ENCODE data around the gene RXFP4. TPM values are rescaled to one million over a fixed set of nuclear protein-coding genes. Genes with fewer than 3 reads are reported as not detected.

Gene RXFP4
- total and polyA plus RNA-seq, 4 donors, result not detected

DNA sequence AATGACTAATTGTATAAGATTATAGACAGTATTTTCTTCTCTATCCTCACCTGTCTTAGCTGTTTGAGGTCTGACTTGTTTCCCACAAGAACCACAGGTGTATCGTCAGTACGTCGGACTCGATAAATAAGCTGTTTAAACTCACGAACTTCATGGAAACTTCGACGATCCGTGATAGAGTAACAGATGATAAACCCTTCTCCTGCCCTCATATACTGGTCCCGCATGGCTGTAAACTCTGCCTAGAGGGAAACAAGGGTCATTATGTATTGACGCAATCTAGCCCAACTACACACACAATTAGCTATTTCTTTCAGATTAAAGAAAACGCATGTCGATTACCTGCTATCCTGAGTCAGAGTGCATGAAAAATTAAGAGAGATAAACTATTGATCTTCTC, 37.2 kb upstream of the RXFP4 start:
- Histone ChIP-seq H3K36me3 (ENCODE audit: control insufficient read depth, insufficient read depth, low read length) (peaks cover 66% of the 10 kb centered on the region), H3K4me1 (ENCODE audit: control insufficient read depth, insufficient read depth, low read length) (no peaks in the 10 kb centered on the region), H3K27ac (ENCODE audit: low read depth, low read length) (no peak overlapping the region), H3K9me3 (ENCODE audit: control insufficient read depth, insufficient read depth, low read length) (no peaks in the 10 kb centered on the region), H3K4me3 (ENCODE audit: low read depth, low read length) (no peak overlapping the region), H3K27me3 (ENCODE audit: control insufficient read depth, insufficient read depth, low read length) (no peaks in the 10 kb centered on the region)
- WGBS (ENCODE audit: insufficient coverage), result 98% methylated on average over 8 of the region's 12 CpGs
- no peak for DNase-seq (ENCODE audit: low read depth in 4 of 6, low spot score in 6 of 6)

DNA sequence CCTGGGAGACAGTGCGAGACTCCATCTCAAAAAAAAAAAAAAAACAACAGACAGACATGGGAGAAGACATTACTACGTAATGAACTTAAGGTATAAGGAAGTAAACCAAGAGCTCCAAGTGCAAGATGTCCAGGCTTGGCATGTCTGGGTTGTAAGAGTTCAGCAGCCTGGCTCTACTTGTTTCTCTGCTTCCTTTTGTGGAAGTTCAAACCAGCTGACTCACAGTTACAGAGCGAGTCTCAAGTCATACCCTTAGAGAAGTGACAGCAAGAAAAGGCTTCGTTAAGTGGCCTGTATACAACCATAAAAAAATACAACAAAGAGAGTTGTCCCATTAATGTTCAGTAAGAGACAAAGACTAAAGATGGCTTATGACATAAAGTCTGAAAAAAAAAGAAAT, 31.5 kb upstream of the RXFP4 start:
- WGBS (ENCODE audit: insufficient coverage), result 67% methylated on average over 1 of the region's 4 CpGs
- H3K27ac ChIP-seq (ENCODE audit: low read depth, low read length), result no peak overlapping the region
- H3K4me3 ChIP-seq (ENCODE audit: low read depth, low read length), result no peak overlapping the region
- H3K9me3 ChIP-seq (ENCODE audit: control insufficient read depth, insufficient read depth, low read length), result no peaks in the 10 kb centered on the region
- peak in 1 of 6 donors; percentile 14 for DNase-seq (ENCODE audit: low read depth in 4 of 6, low spot score in 6 of 6)
- no peaks in the 10 kb centered on the region for H3K4me1 ChIP-seq (ENCODE audit: control insufficient read depth, insufficient read depth, low read length)
- no peaks in the 10 kb centered on the region for H3K27me3 ChIP-seq (ENCODE audit: control insufficient read depth, insufficient read depth, low read length)
- H3K36me3 ChIP-seq (ENCODE audit: control insufficient read depth, insufficient read depth, low read length), result peaks cover 46% of the 10 kb centered on the region

DNA sequence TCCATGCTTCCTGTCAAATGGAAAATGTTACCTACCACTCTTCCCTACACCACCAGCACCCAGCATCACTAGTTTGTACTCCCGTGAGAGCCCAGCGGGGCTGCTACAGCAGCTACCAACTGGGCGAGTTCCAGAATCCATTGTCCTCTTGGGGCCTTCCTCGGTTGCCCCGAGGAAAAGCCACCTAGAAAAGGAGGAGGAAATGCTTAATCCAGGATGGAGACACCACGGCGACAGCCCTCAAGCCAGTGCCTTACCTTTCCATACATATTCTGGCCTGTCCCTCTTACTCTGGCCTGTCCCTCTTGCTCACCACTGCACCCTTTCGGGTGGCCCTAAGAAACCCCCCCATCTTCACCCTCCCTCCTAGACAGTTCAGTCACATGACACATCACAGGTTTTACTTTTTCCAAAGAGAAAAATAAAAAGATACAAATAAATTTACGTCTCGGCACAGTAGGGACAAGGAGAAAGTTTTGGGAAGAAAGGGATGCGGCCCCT, 30.8 kb upstream of the RXFP4 start:
- no peaks in the 10 kb centered on the region for H3K9me3 ChIP-seq (ENCODE audit: control insufficient read depth, insufficient read depth, low read length)
- 0% methylated on average over 6 of the region's 11 CpGs for WGBS (ENCODE audit: insufficient coverage)
- peak overlapping the region; percentile 62 for H3K4me3 ChIP-seq (ENCODE audit: low read depth, low read length)
- H3K4me1 ChIP-seq (ENCODE audit: control insufficient read depth, insufficient read depth, low read length), result no peaks in the 10 kb centered on the region
- DNase-seq (ENCODE audit: low read depth in 4 of 6, low spot score in 6 of 6), result peak in 3 of 6 donors; percentile 25 to 67 (median 65)
- peaks cover 49% of the 10 kb centered on the region for H3K36me3 ChIP-seq (ENCODE audit: control insufficient read depth, insufficient read depth, low read length)
- H3K27me3 ChIP-seq (ENCODE audit: control insufficient read depth, insufficient read depth, low read length), result no peaks in the 10 kb centered on the region
- H3K27ac ChIP-seq (ENCODE audit: low read depth, low read length), result peak overlapping the region; percentile 87

DNA sequence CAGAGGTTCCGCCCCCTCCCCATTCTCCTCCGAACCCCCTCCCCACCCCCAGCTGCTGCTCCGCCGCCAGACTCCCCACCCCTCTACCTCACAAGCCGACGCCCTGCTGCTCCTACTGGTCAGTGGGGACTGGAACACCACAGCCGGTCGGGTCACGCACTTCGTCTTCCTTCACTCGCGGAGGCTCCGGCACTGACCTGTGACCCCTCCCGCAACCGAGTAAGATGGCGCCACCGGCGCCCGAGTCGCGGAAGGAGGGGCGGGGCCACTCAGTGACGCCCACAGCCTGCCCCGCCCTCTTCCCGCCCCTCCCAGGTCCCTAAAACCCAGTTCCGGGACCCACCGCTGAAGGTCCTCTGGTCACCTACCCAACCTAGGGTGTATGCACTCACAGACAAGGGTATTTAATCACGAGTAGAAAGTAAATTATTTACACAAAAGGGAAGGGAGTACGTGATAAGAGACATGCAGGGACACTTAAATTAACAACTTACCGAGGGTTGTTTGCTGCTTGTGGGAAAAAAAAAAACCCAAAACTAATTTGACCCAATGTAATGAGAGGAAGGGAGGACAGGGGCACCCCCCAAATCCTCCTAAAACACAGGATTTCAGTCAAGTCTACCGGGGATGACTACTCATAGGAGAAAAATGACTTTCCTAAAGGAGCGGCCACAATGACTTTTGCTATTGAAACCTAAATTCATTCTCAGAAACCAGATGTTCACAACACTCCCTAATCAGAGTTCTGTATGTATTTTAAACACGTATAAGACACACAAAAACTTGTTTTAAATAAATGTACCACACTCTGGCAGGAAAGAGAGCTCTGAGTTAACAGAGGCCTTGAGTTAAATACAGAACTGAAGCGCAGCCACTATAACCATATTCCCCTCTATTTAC, 30.0 kb upstream of the RXFP4 start, which contains the start of gene RIT1:
RIT1 (minus strand) TSS at position 194 of the 900 bp plus-strand sequence. CDS start 588 bp downstream, outside the sequence.
- DNase-seq (ENCODE audit: low read depth in 4 of 6, low spot score in 6 of 6), result peak; percentile 63 to 94 (median 70)
- H3K4me3 ChIP-seq (ENCODE audit: low read depth, low read length), result peak within 1 kb of the TSS; percentile 62
- H3K4me1 ChIP-seq (ENCODE audit: control insufficient read depth, insufficient read depth, low read length), result no peaks in the 10 kb centered on the region
- H3K36me3 ChIP-seq (ENCODE audit: control insufficient read depth, insufficient read depth, low read length), result peaks cover 50% of the 10 kb centered on the region
- 7% methylated on average over 22 of the region's 34 CpGs for WGBS (ENCODE audit: insufficient coverage)
- H3K27me3 ChIP-seq (ENCODE audit: control insufficient read depth, insufficient read depth, low read length), result no peaks in the 10 kb centered on the region
- peak within 1 kb of the TSS; percentile 87 for H3K27ac ChIP-seq (ENCODE audit: low read depth, low read length)
- no peaks in the 10 kb centered on the region for H3K9me3 ChIP-seq (ENCODE audit: control insufficient read depth, insufficient read depth, low read length)

DNA sequence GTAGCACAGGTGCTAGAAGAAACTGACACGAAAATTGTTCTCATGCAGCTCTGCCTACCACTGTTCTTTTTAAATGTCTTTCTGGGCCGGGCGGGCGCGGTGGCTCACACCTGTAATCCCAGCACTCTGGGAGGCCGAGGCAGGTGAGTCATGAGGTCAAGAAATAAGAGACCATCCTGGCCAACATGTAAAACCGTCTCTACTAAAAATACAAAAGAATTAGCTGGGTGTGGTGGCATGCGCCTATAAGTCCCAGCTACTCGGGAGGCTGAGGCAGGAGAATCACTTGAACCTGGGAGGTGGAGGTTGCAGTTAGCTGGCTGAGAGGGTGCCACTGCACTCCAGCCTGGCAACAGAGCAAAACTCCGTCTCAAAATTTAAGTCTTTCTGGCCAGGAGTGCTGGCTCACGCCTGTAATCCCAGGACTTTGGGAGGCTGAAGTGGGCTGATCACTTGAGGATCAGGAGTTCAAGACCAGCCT, 29.3 kb upstream of the RXFP4 start:
- Histone ChIP-seq H3K27me3 (ENCODE audit: control insufficient read depth, insufficient read depth, low read length) (no peaks in the 10 kb centered on the region), H3K9me3 (ENCODE audit: control insufficient read depth, insufficient read depth, low read length) (no peaks in the 10 kb centered on the region), H3K4me3 (ENCODE audit: low read depth, low read length) (no peak overlapping the region), H3K27ac (ENCODE audit: low read depth, low read length) (no peak overlapping the region), H3K36me3 (ENCODE audit: control insufficient read depth, insufficient read depth, low read length) (peaks cover 49% of the 10 kb centered on the region), H3K4me1 (ENCODE audit: control insufficient read depth, insufficient read depth, low read length) (no peaks in the 10 kb centered on the region)
- 90% methylated on average over 9 of the region's 11 CpGs for WGBS (ENCODE audit: insufficient coverage)
- no peak for DNase-seq (ENCODE audit: low read depth in 4 of 6, low spot score in 6 of 6)

DNA sequence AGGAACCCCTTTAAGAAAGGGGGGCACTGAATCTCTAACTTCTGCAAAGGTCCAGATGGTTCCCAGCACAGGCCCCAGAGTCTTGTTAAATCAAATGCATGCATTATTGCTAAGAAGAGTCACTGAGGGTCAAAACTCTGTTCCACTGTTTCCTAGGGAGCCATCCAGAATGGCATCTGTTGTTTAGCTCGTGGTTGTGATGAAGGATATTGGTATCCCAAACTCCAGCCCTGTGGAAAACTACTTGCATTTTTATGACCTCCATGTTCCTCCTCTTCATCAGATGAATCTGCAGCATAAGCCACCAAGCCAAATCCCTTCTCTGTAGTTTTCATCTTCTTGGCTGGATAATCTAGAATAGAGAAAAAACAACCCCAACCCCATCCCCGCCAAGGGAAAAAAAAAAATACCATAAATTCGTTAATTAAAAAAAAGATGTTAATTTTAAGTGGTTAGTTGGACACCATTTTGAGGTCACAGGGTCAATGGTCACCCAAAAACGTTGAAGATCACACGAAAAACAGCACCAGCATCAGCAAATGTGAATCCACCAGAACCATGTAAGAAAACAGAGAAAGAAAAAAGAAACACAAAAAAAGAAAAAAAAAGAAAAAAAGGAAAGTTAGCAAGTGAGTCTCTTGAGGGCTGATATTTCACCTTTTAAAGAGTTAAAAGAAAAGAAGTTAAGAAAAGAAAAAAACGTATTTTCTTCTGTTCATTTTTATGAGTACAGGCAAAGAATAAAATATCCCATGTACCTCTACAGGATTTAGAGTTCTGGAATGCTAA, 27.3 kb upstream of the RXFP4 start:
- Histone ChIP-seq H3K4me1 (ENCODE audit: control insufficient read depth, insufficient read depth, low read length) (no peaks in the 10 kb centered on the region), H3K4me3 (ENCODE audit: low read depth, low read length) (no peak overlapping the region), H3K27ac (ENCODE audit: low read depth, low read length) (no peak overlapping the region), H3K36me3 (ENCODE audit: control insufficient read depth, insufficient read depth, low read length) (peaks cover 38% of the 10 kb centered on the region), H3K9me3 (ENCODE audit: control insufficient read depth, insufficient read depth, low read length) (no peaks in the 10 kb centered on the region), H3K27me3 (ENCODE audit: control insufficient read depth, insufficient read depth, low read length) (no peaks in the 10 kb centered on the region)
- DNase-seq (ENCODE audit: low read depth in 4 of 6, low spot score in 6 of 6), result no peak
- no CpG with 5 or more reads among the region's 6 CpGs for WGBS (ENCODE audit: insufficient coverage)

DNA sequence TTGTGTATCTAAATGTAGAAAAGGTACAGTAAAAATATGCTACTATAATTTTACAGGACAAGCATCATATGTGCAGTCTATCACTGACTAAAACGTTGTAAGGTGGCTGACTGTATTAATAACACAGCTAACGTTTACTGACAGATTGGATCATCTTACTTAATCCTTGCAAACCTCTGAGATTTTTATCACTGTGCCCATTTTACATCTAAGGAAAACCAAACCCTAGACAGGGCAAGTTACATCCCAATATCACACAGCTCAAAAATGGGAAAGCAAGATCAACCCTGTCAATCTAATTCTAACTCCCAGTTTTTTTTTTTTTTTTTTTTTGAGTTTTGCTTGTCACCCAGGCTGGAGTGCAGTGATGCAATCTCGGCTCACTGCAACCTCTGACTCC, 22.8 kb upstream of the RXFP4 start:
- Histone ChIP-seq H3K4me1 (ENCODE audit: control insufficient read depth, insufficient read depth, low read length) (no peaks in the 10 kb centered on the region), H3K27me3 (ENCODE audit: control insufficient read depth, insufficient read depth, low read length) (no peaks in the 10 kb centered on the region), H3K27ac (ENCODE audit: low read depth, low read length) (no peak overlapping the region), H3K4me3 (ENCODE audit: low read depth, low read length) (no peak overlapping the region), H3K9me3 (ENCODE audit: control insufficient read depth, insufficient read depth, low read length) (no peaks in the 10 kb centered on the region), H3K36me3 (ENCODE audit: control insufficient read depth, insufficient read depth, low read length) (peaks cover 66% of the 10 kb centered on the region)
- DNase-seq (ENCODE audit: low read depth in 4 of 6, low spot score in 6 of 6), result no peak
- no CpG with 5 or more reads among the region's 3 CpGs for WGBS (ENCODE audit: insufficient coverage)

DNA sequence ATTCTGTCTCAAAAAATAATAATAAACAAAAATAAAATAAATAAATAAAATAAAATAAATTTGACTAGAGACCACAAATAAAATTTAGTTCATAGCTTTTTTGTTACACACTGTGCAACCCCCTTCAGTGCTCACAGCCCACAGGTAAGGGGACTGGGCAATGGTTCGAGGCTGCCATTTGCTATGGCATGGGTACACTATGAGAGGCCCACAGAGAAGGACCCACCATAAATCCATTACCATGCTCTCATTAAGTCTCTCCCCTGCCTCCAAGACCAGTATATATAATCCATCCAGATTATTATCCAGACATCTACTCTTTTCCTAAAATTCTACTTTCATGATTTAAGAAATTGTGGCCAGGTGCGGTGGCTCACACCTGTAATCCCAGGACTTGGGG, 21.6 kb upstream of the RXFP4 start:
- peaks cover 77% of the 10 kb centered on the region for H3K36me3 ChIP-seq (ENCODE audit: control insufficient read depth, insufficient read depth, low read length)
- no peak overlapping the region for H3K4me3 ChIP-seq (ENCODE audit: low read depth, low read length)
- 100% methylated on average over 1 of the region's 2 CpGs for WGBS (ENCODE audit: insufficient coverage)
- H3K4me1 ChIP-seq (ENCODE audit: control insufficient read depth, insufficient read depth, low read length), result no peaks in the 10 kb centered on the region
- DNase-seq (ENCODE audit: low read depth in 4 of 6, low spot score in 6 of 6), result no peak
- H3K27me3 ChIP-seq (ENCODE audit: control insufficient read depth, insufficient read depth, low read length), result no peaks in the 10 kb centered on the region
- no peaks in the 10 kb centered on the region for H3K9me3 ChIP-seq (ENCODE audit: control insufficient read depth, insufficient read depth, low read length)
- H3K27ac ChIP-seq (ENCODE audit: low read depth, low read length), result no peak overlapping the region

DNA sequence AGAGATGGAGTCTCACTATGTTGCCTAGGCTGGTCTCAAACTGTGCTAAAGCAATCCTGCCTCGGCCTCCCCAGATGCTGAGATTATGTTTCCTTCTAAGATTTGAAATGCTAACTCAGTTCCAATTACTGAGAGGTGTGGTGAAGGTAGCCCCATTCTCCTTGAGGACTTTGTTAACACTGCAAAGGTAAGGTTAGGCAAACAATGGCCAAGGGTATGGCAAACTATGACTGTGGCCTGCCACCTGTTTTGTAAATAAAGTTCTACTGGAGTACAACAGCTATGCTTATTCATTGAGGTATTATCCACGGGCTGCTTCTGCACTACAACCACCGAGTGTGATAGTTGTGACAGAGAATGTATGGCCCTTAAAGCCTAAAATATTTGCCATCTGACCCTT, 20.7 kb upstream of the RXFP4 start:
- peaks cover 77% of the 10 kb centered on the region for H3K36me3 ChIP-seq (ENCODE audit: control insufficient read depth, insufficient read depth, low read length)
- 100% methylated on average over 2 of the region's 3 CpGs for WGBS (ENCODE audit: insufficient coverage)
- no peak for DNase-seq (ENCODE audit: low read depth in 4 of 6, low spot score in 6 of 6)

More for the DNA sequence above, 20.7 kb upstream of the RXFP4 start:
- Histone ChIP-seq H3K27ac (ENCODE audit: low read depth, low read length) (no peak overlapping the region), H3K27me3 (ENCODE audit: control insufficient read depth, insufficient read depth, low read length) (no peaks in the 10 kb centered on the region), H3K9me3 (ENCODE audit: control insufficient read depth, insufficient read depth, low read length) (no peaks in the 10 kb centered on the region), H3K4me3 (ENCODE audit: low read depth, low read length) (no peak overlapping the region), H3K4me1 (ENCODE audit: control insufficient read depth, insufficient read depth, low read length) (no peaks in the 10 kb centered on the region)
